ENCODE data around the gene ARHGAP9.
"Not testable (repeated sequence)": the region's sequence is repeated elsewhere in the genome, so short reads cannot be mapped to it uniquely, and the experiment has no call there.

ARHGAP9 gene
- 231 to 330 (median 274) reads per million in 4 donors for total RNA-seq

GRCh38 chr12:57479376-57480115, at the start of gene ARHGAP9:
TSS of gene ARHGAP9 (minus strand) at chr12:57479866. CDS start at chr12:57479406, 460 bp downstream.
- peak in 4 of 5 donors; percentile 55 to 83 (median 58) for DNase-seq

GRCh38 chr12:57528831-57529555, 49.3 kb upstream of the ARHGAP9 start:
- no peak for DNase-seq

GRCh38 chr12:57528176-57528575, 48.5 kb upstream of the ARHGAP9 start:
- no peak for DNase-seq

- DNase-seq, result no peak
Measured at GRCh38 chr12:57527184-57527583, 47.5 kb upstream of the ARHGAP9 start.

GRCh38 chr12:57526477-57527126, 46.9 kb upstream of the ARHGAP9 start:
- DNase-seq, result no peak

GRCh38 chr12:57525615-57526383, 46.1 kb upstream of the ARHGAP9 start:
- no peak for DNase-seq

GRCh38 chr12:57524814-57525614, 45.3 kb upstream of the ARHGAP9 start:
- no peak for DNase-seq

GRCh38 chr12:57523706-57524614, 44.3 kb upstream of the ARHGAP9 start:
- DNase-seq, result no peak

- peak; percentile 38 to 59 (median 46) for DNase-seq
Measured at GRCh38 chr12:57522887-57523705, 43.4 kb upstream of the ARHGAP9 start.

GRCh38 chr12:57522011-57522886, 42.6 kb upstream of the ARHGAP9 start, which contains the start of gene MBD6:
TSS of gene MBD6 (plus strand) at chr12:57522824. CDS start at chr12:57524304, 1,480 bp downstream.
- DNase-seq, result peak; percentile 83 to 94 (median 87)

GRCh38 chr12:57521525-57522010, 41.9 kb upstream of the ARHGAP9 start:
- DNase-seq, result peak in 1 of 5 donors; percentile 18

- DNase-seq, result peak; percentile 99 to 100 (median 100)
Measured at GRCh38 chr12:57520053-57520818, 40.6 kb upstream of the ARHGAP9 start, which contains the start of gene DDIT3. TSS of gene DDIT3 (minus strand) at chr12:57520514. CDS start at chr12:57517406, 3,108 bp downstream.

GRCh38 chr12:57519796-57520052, 40.1 kb upstream of the ARHGAP9 start:
- no peak for DNase-seq

- DNase-seq, result no peak
Measured at GRCh38 chr12:57518920-57519795, 39.5 kb upstream of the ARHGAP9 start.

- DNase-seq, result no peak
Measured at GRCh38 chr12:57518176-57518919, 38.7 kb upstream of the ARHGAP9 start.

GRCh38 chr12:57517718-57518117, 38.1 kb upstream of the ARHGAP9 start:
- not testable (repeated sequence) for DNase-seq

Data from T-helper 1 cell (primary cell).